MM.1S (cell line): Measurements from ENCODE around the gene CRYBA4.

Experiments used
- CTCF ChIP-seq: fragments of 300-600 bp; sonication (generic); IDR thresholded peaks from 2 replicates; pipeline ENCODE4 v1.5.1; 2016; ENCODE audit warnings: antibody characterized with exemption, low read length, mixed read lengths
- EZH2 ChIP-seq: fragments of 300-600 bp; sonication (generic); optimal IDR thresholded peaks from 2 replicates; pipeline ENCODE3; 2017; ENCODE audit warnings: low read depth, mild to moderate bottlenecking, antibody characterized with exemption, low read length, mixed read lengths

GRCh38 chr22:26589367-26589844, 32.4 kb upstream of the CRYBA4 start:
- no peak for TF ChIP-seq CTCF
- no peak for TF ChIP-seq EZH2
